ENCODE data around the gene BCAR3. TPM values are rescaled to one million over a fixed set of nuclear protein-coding genes. Genes with fewer than 3 reads are reported as not detected.
"Not testable (repeated sequence)": the region's sequence is repeated elsewhere in the genome, so short reads cannot be mapped to it uniquely, and the experiment has no call there.

Gene BCAR3
- total RNA-seq, 5 donors from 2014 or later (not counting 1 experiment from before 2014, with no cell fraction given) = 0.63 to 2.5 (median 1.4) TPM

DNA sequence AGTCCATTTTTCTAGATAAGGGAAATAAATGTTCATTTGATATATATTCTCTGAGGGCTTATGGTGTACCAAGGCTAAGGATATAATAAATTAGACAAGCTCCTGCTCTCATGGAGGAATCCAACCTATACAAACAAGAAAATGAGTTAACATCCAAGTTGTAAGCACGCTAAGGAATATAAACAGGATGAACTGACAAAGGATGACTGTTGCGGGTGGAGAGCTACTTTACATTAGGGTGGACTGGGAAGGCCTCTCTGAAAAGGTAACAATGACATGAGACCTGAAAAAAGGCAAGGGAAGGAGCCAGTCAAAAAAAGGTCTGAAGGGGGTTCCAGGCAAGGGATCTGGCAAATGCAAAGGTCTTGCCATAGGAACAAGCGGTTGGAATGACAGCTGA lies 3.1 kb downstream of the BCAR3 start:
- Histone ChIP-seq H3K27me3 (replicated peaks in 1 of 2; ENCODE audit: control insufficient read depth in 2 of 2, extremely low read depth in 1 of 2, insufficient read depth in 2 of 2, low read length in 1 of 2) (peaks cover 0 to 40% of the 10 kb centered on the region in 2 experiments), H3K9me3 (no peaks in the 10 kb centered on the region), H3K36me3 (ENCODE audit: control insufficient read depth in 2 of 2, extremely low read depth in 1 of 2, insufficient read depth in 1 of 2, low read length in 1 of 2) (no peaks in the 10 kb centered on the region), H3K4me3 (ENCODE audit: control insufficient read depth in 1 of 2, extremely low read depth in 1 of 2, low read length in 1 of 2) (no peak overlapping the region), H3K27ac (ENCODE audit: low read length) (no peak overlapping the region), H3K4me1 (ENCODE audit: control insufficient read depth in 1 of 2, extremely low read depth in 1 of 2, insufficient read depth in 2 of 2, low read length in 2 of 2) (peaks cover 0 to 15% of the 10 kb centered on the region in 2 experiments)
- 92% methylated on average over 2 of the region's 3 CpGs for WGBS (ENCODE audit: insufficient coverage)
- DNase-seq = no peak
- ATAC-seq (replicated peaks in 1 of 4) = no peak
- H3K27ac Mint-ChIP-seq = no peak overlapping the region
- peaks cover 36 to 41% of the 10 kb centered on the region in 2 donors for H3K27me3 Mint-ChIP-seq
- H3K9me3 Mint-ChIP-seq = no peaks in the 10 kb centered on the region
- POLR2A ChIA-PET = no interaction called here
- H3K4me3 Mint-ChIP-seq = no peak overlapping the region
- CTCF ChIA-PET = no interaction called here
- H3K4me1 Mint-ChIP-seq = peaks cover 6 to 13% (median 10%) of the 10 kb centered on the region in 3 donors
- no peaks in the 10 kb centered on the region for H3K36me3 Mint-ChIP-seq

DNA sequence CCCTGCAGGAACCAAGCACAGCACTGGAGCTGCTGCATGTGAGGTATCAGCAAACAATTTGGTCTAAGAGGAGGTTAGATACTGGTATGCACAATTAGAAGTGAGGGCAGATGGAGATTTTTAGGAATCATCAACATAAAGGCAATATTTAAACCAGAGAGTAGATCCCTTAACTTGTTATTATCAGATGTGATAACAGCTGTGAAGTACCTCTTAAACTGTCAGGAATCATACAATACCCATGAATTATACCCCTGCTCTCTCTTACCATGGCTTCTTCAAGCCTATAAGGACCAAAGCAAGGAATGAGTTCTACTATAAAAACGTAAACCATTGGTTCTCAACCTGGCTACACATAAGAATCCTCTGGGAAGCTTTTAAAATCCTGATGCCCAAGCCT lies 3.9 kb downstream of the BCAR3 start:
- Mint-ChIP-seq H3K27me3 (peaks cover 28 to 33% of the 10 kb centered on the region in 2 donors), H3K4me3 (no peak overlapping the region), H3K9me3 (no peaks in the 10 kb centered on the region), H3K4me1 (peaks cover 6 to 13% (median 10%) of the 10 kb centered on the region in 3 donors), H3K27ac (no peak overlapping the region), H3K36me3 (no peaks in the 10 kb centered on the region)
- Histone ChIP-seq H3K36me3 (ENCODE audit: control insufficient read depth in 2 of 2, extremely low read depth in 1 of 2, insufficient read depth in 1 of 2, low read length in 1 of 2) (no peaks in the 10 kb centered on the region), H3K9me3 (no peaks in the 10 kb centered on the region), H3K27me3 (replicated peaks in 1 of 2; ENCODE audit: control insufficient read depth in 2 of 2, extremely low read depth in 1 of 2, insufficient read depth in 2 of 2, low read length in 1 of 2) (peaks cover 0 to 40% of the 10 kb centered on the region in 2 experiments), H3K4me3 (ENCODE audit: control insufficient read depth in 1 of 2, extremely low read depth in 1 of 2, low read length in 1 of 2) (no peak overlapping the region), H3K4me1 (ENCODE audit: control insufficient read depth in 1 of 2, extremely low read depth in 1 of 2, insufficient read depth in 2 of 2, low read length in 2 of 2) (peaks cover 0 to 15% of the 10 kb centered on the region in 2 experiments), H3K27ac (ENCODE audit: low read length) (no peak overlapping the region)
- ChIA-PET POLR2A (no interaction called here), CTCF (no interaction called here)
- no peak for DNase-seq
- ATAC-seq (replicated peaks in 1 of 4) = no peak
- 86% methylated on average over 1 of the region's 1 CpG for whole genome bisulfite sequencing (ENCODE audit: insufficient coverage)

DNA sequence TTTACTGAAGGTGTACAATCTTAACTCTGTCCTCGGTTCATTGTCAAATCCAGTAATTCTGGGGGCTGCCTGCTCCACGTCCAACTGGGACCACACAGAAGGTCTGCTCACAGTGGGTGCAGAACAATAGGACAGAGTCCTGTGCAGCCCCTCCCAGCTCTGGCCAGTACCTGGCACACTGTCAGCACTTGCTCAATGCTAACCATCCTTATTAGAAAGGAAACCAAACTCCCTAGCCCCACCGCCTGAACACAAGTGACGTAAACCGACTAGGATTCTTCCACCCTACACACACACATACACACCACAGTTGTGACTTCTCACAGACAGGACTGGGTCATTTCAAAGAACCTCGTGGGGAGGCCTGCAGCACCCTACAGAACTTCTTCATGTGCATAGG lies 5.2 kb downstream of the BCAR3 start:
- Mint-ChIP-seq H3K27me3 (peaks cover 19 to 22% of the 10 kb centered on the region in 2 donors), H3K27ac (no peak overlapping the region), H3K4me3 (no peak overlapping the region), H3K9me3 (no peaks in the 10 kb centered on the region), H3K4me1 (peaks cover 0 to 8% (median 6%) of the 10 kb centered on the region in 3 donors), H3K36me3 (no peaks in the 10 kb centered on the region)
- ATAC-seq (replicated peaks in 1 of 4) (no peak), DNase-seq (no peak)
- peaks cover 0 to 9% of the 10 kb centered on the region in 2 experiments for H3K4me1 ChIP-seq (ENCODE audit: control insufficient read depth in 1 of 2, extremely low read depth in 1 of 2, insufficient read depth in 2 of 2, low read length in 2 of 2)
- ChIA-PET CTCF (no interaction called here), POLR2A (no interaction called here)
- no peaks in the 10 kb centered on the region for H3K9me3 ChIP-seq
- H3K36me3 ChIP-seq (ENCODE audit: control insufficient read depth in 2 of 2, extremely low read depth in 1 of 2, insufficient read depth in 1 of 2, low read length in 1 of 2) = no peaks in the 10 kb centered on the region
- 74% methylated on average over 6 of the region's 6 CpGs for WGBS (ENCODE audit: insufficient coverage)
- H3K27ac ChIP-seq (ENCODE audit: low read length) = no peak overlapping the region
- H3K27me3 ChIP-seq (replicated peaks in 1 of 2; ENCODE audit: control insufficient read depth in 2 of 2, extremely low read depth in 1 of 2, insufficient read depth in 2 of 2, low read length in 1 of 2) = peaks cover 0 to 29% of the 10 kb centered on the region in 2 experiments
- no peak overlapping the region for H3K4me3 ChIP-seq (ENCODE audit: control insufficient read depth in 1 of 2, extremely low read depth in 1 of 2, low read length in 1 of 2)

DNA sequence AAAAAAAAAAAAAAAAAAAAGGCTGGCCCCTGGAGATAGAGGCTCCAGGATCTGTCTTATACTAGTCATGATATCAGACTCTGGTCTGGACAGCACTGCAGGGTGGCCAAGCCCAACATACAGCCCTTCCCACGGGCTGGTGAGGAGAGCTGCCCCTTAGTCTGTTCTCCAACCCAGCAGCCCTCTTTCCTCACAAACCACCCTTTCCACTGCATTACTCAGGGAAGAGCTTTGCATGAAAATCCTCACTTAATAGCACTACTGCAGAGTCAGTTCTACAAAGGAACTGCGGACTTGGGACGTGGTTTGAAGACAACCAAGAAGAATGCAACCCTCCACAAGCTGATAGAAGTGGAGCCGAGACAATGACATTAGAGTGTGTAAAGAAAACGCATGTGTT lies 5.7 kb downstream of the BCAR3 start:
- POLR2A ChIA-PET = no interaction called here
- Mint-ChIP-seq H3K27ac (no peak overlapping the region), H3K36me3 (no peaks in the 10 kb centered on the region), H3K4me1 (peaks cover 0 to 8% (median 6%) of the 10 kb centered on the region in 3 donors), H3K4me3 (no peak overlapping the region), H3K9me3 (no peaks in the 10 kb centered on the region), H3K27me3 (peaks cover 19 to 22% of the 10 kb centered on the region in 2 donors)
- Histone ChIP-seq H3K4me1 (ENCODE audit: control insufficient read depth in 1 of 2, extremely low read depth in 1 of 2, insufficient read depth in 2 of 2, low read length in 2 of 2) (peaks cover 0 to 4% of the 10 kb centered on the region in 2 experiments), H3K27me3 (replicated peaks in 1 of 2; ENCODE audit: control insufficient read depth in 2 of 2, extremely low read depth in 1 of 2, insufficient read depth in 2 of 2, low read length in 1 of 2) (peaks cover 0 to 24% of the 10 kb centered on the region in 2 experiments), H3K4me3 (ENCODE audit: control insufficient read depth in 1 of 2, extremely low read depth in 1 of 2, low read length in 1 of 2) (no peak overlapping the region), H3K9me3 (no peaks in the 10 kb centered on the region), H3K27ac (ENCODE audit: low read length) (no peak overlapping the region), H3K36me3 (ENCODE audit: control insufficient read depth in 2 of 2, extremely low read depth in 1 of 2, insufficient read depth in 1 of 2, low read length in 1 of 2) (no peaks in the 10 kb centered on the region)
- CTCF ChIA-PET = no interaction called here
- 83% methylated on average over 1 of the region's 5 CpGs for WGBS (ENCODE audit: insufficient coverage)
- ATAC-seq (replicated peaks in 1 of 4) (no peak), DNase-seq (no peak)

DNA sequence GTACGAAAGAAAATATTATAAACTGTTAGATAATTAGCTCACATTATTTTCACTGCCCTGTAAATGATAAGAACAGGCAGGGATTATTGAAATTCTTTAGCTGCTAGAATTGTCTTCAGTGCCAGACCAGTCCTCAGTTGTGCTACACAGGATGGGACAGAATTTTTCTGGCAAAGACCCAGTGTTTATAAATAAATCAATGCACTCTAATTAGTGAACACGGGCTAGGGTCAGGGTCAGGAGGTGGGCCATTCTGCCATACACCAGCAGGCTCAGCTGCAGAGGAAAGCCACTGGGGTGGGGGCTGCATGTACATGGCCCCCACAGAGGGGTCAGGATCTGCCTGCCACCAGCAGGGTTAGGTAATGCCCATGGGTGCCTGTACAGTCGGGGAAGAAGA lies 6.4 kb downstream of the BCAR3 start:
- Mint-ChIP-seq H3K4me3 (no peak overlapping the region), H3K4me1 (peaks cover 0 to 2% (median 0%) of the 10 kb centered on the region in 3 donors), H3K27ac (no peak overlapping the region), H3K9me3 (no peaks in the 10 kb centered on the region), H3K36me3 (no peaks in the 10 kb centered on the region), H3K27me3 (peaks cover 13 to 15% of the 10 kb centered on the region in 2 donors)
- ChIA-PET POLR2A (no interaction called here), CTCF (interaction anchor here in 1 of 2 donors (0.7 kb wide), 1 partner anchor 46 kb away, joined by 3 read pairs; no protein-coding TSS in a partner anchor)
- Histone ChIP-seq H3K27ac (ENCODE audit: low read length) (no peak overlapping the region), H3K36me3 (ENCODE audit: control insufficient read depth in 2 of 2, extremely low read depth in 1 of 2, insufficient read depth in 1 of 2, low read length in 1 of 2) (no peaks in the 10 kb centered on the region), H3K4me3 (ENCODE audit: control insufficient read depth in 1 of 2, extremely low read depth in 1 of 2, low read length in 1 of 2) (no peak overlapping the region), H3K27me3 (replicated peaks in 1 of 2; ENCODE audit: control insufficient read depth in 2 of 2, extremely low read depth in 1 of 2, insufficient read depth in 2 of 2, low read length in 1 of 2) (peaks cover 0 to 17% of the 10 kb centered on the region in 2 experiments), H3K4me1 (ENCODE audit: control insufficient read depth in 1 of 2, extremely low read depth in 1 of 2, insufficient read depth in 2 of 2, low read length in 2 of 2) (no peaks in the 10 kb centered on the region), H3K9me3 (no peaks in the 10 kb centered on the region)
- ATAC-seq (replicated peaks in 1 of 4) (no peak), DNase-seq (no peak)
- WGBS (ENCODE audit: insufficient coverage) = 100% methylated on average over 1 of the region's 3 CpGs

DNA sequence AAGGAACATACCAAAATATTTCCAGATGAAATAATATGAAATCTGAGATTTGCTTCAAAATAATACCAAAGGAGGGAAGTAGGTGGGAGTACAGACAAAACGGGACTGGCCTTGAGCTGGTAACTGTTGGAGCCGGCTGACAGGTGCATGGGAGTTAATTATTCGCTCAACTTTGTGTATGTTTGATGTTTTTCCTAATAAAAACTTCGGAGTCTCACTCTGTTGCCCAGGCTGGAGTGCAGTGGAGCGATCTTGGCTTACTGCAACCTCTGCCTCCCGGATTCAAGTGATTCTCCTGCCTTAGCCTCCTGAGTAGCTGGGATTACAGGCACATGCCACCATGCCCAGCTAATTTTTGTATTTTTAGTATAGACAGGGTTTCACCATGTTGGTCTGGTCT lies 7.6 kb downstream of the BCAR3 start:
- DNase-seq; H3K9me3 Mint-ChIP-seq; ATAC-seq (replicated peaks in 1 of 4); H3K36me3 ChIP-seq (ENCODE audit: control insufficient read depth in 2 of 2, extremely low read depth in 1 of 2, insufficient read depth in 1 of 2, low read length in 1 of 2); H3K27ac ChIP-seq (ENCODE audit: low read length); H3K4me1 ChIP-seq (ENCODE audit: control insufficient read depth in 1 of 2, extremely low read depth in 1 of 2, insufficient read depth in 2 of 2, low read length in 2 of 2); H3K27ac Mint-ChIP-seq; H3K4me3 Mint-ChIP-seq; H3K9me3 ChIP-seq; H3K36me3 Mint-ChIP-seq; POLR2A ChIA-PET; H3K4me1 Mint-ChIP-seq; H3K4me3 ChIP-seq (ENCODE audit: control insufficient read depth in 1 of 2, extremely low read depth in 1 of 2, low read length in 1 of 2): not testable (repeated sequence)
- CTCF ChIA-PET = interaction anchor here in 1 of 2 donors (0.6 kb wide), 1 partner anchor 134 kb away, joined by 4 read pairs; no protein-coding TSS in a partner anchor
- WGBS (ENCODE audit: insufficient coverage) = 93% methylated on average over 3 of the region's 6 CpGs
- peaks cover 0 to 16% of the 10 kb centered on the region in 2 experiments for H3K27me3 ChIP-seq (replicated peaks in 1 of 2; ENCODE audit: control insufficient read depth in 2 of 2, extremely low read depth in 1 of 2, insufficient read depth in 2 of 2, low read length in 1 of 2)
- H3K27me3 Mint-ChIP-seq = peaks cover 5 to 10% of the 10 kb centered on the region in 2 donors

All from T-cell (primary cell).